Endodermal cell (in vitro differentiated cells): ENCODE measurements around the gene MALRD1. TPM values are rescaled to one million over a fixed set of nuclear protein-coding genes. Genes with fewer than 3 reads are reported as not detected.

Experiments used
- DNase-seq: peaks from one replicate; pipeline ENCODE4 v3.0.0-alpha.2; 2017
- H3K27ac ChIP-seq: 2 replicates; pipeline ENCODE4 v1.5.1; 2013; ENCODE audit warnings: mild to moderate bottlenecking, low read depth, low read length, moderate library complexity
- H3K27me3 ChIP-seq: 2 replicates; pipeline ENCODE4 v1.6.1; 2013; ENCODE audit warnings: mild to moderate bottlenecking, low read length, moderate library complexity; ENCODE audit not compliant: insufficient read depth, control insufficient read depth, poor library complexity, severe bottlenecking
- H3K36me3 ChIP-seq: 2 replicates; pipeline ENCODE4 v1.7.0; 2013; ENCODE audit warnings: mild to moderate bottlenecking, low read length, moderate library complexity; ENCODE audit not compliant: control insufficient read depth, insufficient read depth
- H3K4me1 ChIP-seq: one replicate; pipeline ENCODE4 v1.7.0; 2013; ENCODE audit warnings: low read length; ENCODE audit not compliant: control insufficient read depth, insufficient read depth
- H3K4me3 ChIP-seq: 2 replicates; pipeline ENCODE4 v1.5.1; 2013; ENCODE audit warnings: mild to moderate bottlenecking, low read length, moderate library complexity
- H3K9ac ChIP-seq: 2 replicates; pipeline ENCODE4 v1.6.1; 2013; ENCODE audit warnings: mild to moderate bottlenecking, low read length, moderate library complexity; ENCODE audit not compliant: poor library complexity, severe bottlenecking; ENCODE audit errors: extremely low read depth
- H3K9me3 ChIP-seq: 2 replicates; pipeline ENCODE4 v1.6.1; 2013; ENCODE audit warnings: mild to moderate bottlenecking, low read length, moderate library complexity; ENCODE audit not compliant: control insufficient read depth
- H3K27ac Mint-ChIP-seq: 2 replicates; pipeline ENCODE4 v1.8.0; 2020; ENCODE audit warnings: mixed read lengths
- H3K27me3 Mint-ChIP-seq: 2 replicates; pipeline ENCODE4 v1.8.0; 2021; ENCODE audit warnings: mild to moderate bottlenecking, mixed read lengths; ENCODE audit not compliant: insufficient read depth
- H3K36me3 Mint-ChIP-seq: 2 replicates; pipeline ENCODE4 v1.8.0; 2020; ENCODE audit warnings: low read depth, mixed read lengths
- H3K4me1 Mint-ChIP-seq: 2 replicates; pipeline ENCODE4 v1.8.0; 2020; ENCODE audit warnings: mixed read lengths
- H3K4me3 Mint-ChIP-seq: 2 replicates; pipeline ENCODE4 v1.8.0; 2020; ENCODE audit warnings: mild to moderate bottlenecking, moderate library complexity, mixed read lengths
- H3K9me3 Mint-ChIP-seq: 2 replicates; pipeline ENCODE4 v1.8.0; 2020; ENCODE audit warnings: mild to moderate bottlenecking, mixed read lengths
- CTCF ChIP-seq: fragments of 200-600 bp; sonication (generic); conservative IDR thresholded peaks from 2 replicates; pipeline ENCODE4 v1.5.0; 2021; ENCODE audit warnings: antibody characterized with exemption, mild to moderate bottlenecking
- WGBS, 2 experiments: methylation state at CpG; one replicate each; pipeline versions ENCODE4 v1.1.5 to v1.1.7; 2013; ENCODE audit warnings: missing lambda C conversion rate in 2 of 2, mixed read lengths in 1 of 2; ENCODE audit not compliant: insufficient coverage in 1 of 2, insufficient read length in 1 of 2; 5-methylcytosine and 5-hydroxymethylcytosine counted together
- total RNA-seq, 2 donors: library from RNA; stranded (reverse); fragmentation: NEBNext Ultra II Directional in 1 of 2; extraction: Animal tissue kit (Norgen Biotek cat#: 25700) in 1 of 2; gene quantifications; 2 replicates in 1 of 2; 3 replicates in 1 of 2; pipeline ENCODE4 v1.2.1, GENCODE V29; 2021

MALRD1 gene
- total RNA-seq, 2 donors from 2014 or later, result 0.64 to 1.5 TPM

DNA sequence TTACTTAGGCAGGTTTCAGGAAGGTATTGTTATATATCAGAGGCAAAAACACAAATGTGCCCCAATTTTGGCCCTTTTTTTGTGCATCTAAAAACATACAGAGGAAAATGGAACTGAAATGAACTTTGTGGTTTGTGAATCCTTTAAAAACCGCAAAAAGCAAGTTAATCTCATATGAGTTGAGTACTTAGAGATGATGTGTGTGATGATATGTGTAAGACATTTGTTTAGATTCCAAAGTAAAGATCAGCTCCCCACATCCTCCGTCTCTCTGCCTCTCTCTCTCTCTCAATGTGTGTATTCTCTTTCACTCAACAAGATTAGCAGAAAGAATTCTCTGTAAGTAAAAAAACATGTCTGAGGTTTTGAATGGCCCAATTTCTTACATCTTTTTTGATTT is 201.9 kb downstream of the MALRD1 start:
- Histone ChIP-seq H3K4me1 (no peaks in the 10 kb centered on the region), H3K4me3 (no peak overlapping the region), H3K27me3 (no peaks in the 10 kb centered on the region), H3K9me3 (no peaks in the 10 kb centered on the region), H3K27ac (no peak overlapping the region), H3K36me3 (no peaks in the 10 kb centered on the region), H3K9ac (no peak overlapping the region)
- WGBS, 2 experiments, result 81 to 100% methylated on average over 1 of the region's 2 CpGs
- Mint-ChIP-seq H3K4me1 (no peaks in the 10 kb centered on the region), H3K36me3 (no peaks in the 10 kb centered on the region), H3K4me3 (no peak overlapping the region), H3K9me3 (peaks cover 2% of the 10 kb centered on the region), H3K27ac (no peak overlapping the region), H3K27me3 (no peaks in the 10 kb centered on the region)
- no peak for TF ChIP-seq CTCF
- DNase-seq, result no peak

- Histone ChIP-seq H3K36me3 (no peaks in the 10 kb centered on the region), H3K4me1 (no peaks in the 10 kb centered on the region), H3K4me3 (no peak overlapping the region), H3K9ac (no peak overlapping the region), H3K27ac (no peak overlapping the region), H3K27me3 (no peaks in the 10 kb centered on the region), H3K9me3 (no peaks in the 10 kb centered on the region)
- Mint-ChIP-seq H3K4me1 (no peaks in the 10 kb centered on the region), H3K27ac (no peak overlapping the region), H3K27me3 (no peaks in the 10 kb centered on the region), H3K9me3 (peaks cover 2% of the 10 kb centered on the region), H3K4me3 (no peak overlapping the region), H3K36me3 (no peaks in the 10 kb centered on the region)
- no peak for TF ChIP-seq CTCF
- DNase-seq, result no peak
Measured at GRCh38 chr10:19252531-19252930, 203.9 kb downstream of the MALRD1 start.

DNA sequence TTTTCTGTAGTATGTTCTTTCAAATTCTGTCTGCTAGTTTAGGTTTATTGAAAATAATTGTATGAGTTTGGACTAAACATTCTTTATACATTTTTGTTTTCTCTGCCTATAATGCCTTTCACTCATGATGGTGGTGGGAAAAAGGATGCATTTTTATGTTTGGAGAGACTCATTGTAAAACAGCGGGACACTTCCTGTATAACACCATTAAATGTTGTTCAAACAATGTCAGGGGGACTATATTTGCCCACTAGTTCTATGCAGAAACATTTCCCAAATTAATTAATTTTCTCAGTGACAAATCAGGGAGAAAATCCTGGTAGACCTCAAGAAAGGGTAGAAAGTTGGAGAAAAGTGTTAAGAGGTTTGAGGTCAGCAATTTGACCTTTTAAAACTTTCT is 207.7 kb downstream of the MALRD1 start:
- WGBS, 2 experiments, result 89% methylated on average over 1 of the region's 1 CpG; no CpG with 5 or more reads in 1 of the 2 experiments
- Mint-ChIP-seq H3K27me3 (no peaks in the 10 kb centered on the region), H3K9me3 (peaks cover 2% of the 10 kb centered on the region), H3K27ac (no peak overlapping the region), H3K36me3 (no peaks in the 10 kb centered on the region), H3K4me3 (no peak overlapping the region), H3K4me1 (no peaks in the 10 kb centered on the region)
- TF ChIP-seq CTCF, result no peak
- Histone ChIP-seq H3K27ac (no peak overlapping the region), H3K9me3 (no peaks in the 10 kb centered on the region), H3K4me1 (no peaks in the 10 kb centered on the region), H3K4me3 (no peak overlapping the region), H3K9ac (no peak overlapping the region), H3K36me3 (no peaks in the 10 kb centered on the region), H3K27me3 (no peaks in the 10 kb centered on the region)
- no peak for DNase-seq
